ENCODE data around the gene TCF21. TPM values are rescaled to one million over a fixed set of nuclear protein-coding genes. Genes with fewer than 3 reads are reported as not detected.

Gene TCF21
- total RNA-seq, 4 donors from 2014 or later = 0.30 to 0.84 TPM; not detected in 2

DNA sequence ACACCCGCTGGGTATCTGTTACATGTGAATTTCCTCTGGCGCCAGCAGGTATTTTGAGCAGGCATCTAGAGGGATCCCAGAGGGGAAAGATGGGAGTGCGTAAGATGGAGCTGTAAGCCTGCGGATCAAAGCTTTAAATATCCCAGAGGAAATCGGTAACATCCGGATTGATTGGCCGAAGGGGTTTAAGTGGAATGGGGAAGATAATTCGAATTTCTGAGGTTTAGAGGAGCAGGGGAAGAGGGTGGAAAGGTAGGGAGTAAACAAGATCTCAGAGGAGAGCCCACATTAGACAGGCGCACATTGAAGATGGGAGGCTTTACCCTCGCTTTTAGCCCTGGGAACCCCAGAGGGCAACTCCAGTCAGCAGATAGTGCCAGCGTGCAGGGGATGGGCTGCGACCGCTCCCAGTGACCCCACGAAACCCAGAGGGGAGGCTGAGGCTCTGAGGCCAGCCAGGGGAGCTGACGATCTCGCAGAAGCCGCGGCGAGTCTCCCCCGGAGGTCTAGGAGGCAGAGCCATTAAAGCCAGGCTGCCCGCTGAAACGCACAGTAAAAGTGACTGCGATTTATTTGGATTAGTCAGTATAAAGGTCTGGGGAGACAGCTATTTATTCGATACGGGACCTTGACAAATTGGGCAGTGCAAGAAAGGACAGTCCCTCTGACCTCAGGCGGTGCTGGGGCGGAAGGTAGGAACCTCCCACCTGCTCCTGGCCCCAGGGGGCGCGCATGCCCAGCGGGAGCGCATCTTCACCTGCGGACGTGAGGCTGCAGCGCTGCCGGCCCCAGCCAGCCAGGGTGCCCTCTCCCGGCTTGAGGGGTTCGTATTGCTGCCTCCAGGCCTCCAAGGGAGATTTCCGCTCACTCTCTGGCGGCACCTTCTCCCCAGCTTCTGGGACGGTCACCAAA is 34.3 kb upstream of the TCF21 start:
- 14 to 19% methylated on average over 26 to 31 of the region's 40 CpGs for WGBS, 2 donors
- TF ChIP-seq, protein P1, sequence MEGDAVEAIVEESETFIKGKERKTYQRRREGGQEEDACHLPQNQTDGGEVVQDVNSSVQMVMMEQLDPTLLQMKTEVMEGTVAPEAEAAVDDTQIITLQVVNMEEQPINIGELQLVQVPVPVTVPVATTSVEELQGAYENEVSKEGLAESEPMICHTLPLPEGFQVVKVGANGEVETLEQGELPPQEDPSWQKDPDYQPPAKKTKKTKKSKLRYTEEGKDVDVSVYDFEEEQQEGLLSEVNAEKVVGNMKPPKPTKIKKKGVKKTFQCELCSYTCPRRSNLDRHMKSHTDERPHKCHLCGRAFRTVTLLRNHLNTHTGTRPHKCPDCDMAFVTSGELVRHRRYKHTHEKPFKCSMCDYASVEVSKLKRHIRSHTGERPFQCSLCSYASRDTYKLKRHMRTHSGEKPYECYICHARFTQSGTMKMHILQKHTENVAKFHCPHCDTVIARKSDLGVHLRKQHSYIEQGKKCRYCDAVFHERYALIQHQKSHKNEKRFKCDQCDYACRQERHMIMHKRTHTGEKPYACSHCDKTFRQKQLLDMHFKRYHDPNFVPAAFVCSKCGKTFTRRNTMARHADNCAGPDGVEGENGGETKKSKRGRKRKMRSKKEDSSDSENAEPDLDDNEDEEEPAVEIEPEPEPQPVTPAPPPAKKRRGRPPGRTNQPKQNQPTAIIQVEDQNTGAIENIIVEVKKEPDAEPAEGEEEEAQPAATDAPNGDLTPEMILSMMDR (IDR thresholded peaks at IDR 0.05) = no peak
- TF ChIP-seq EP300 (IDR thresholded peaks at IDR 0.05) (no peak), POLR2A (IDR thresholded peaks at IDR 0.05) (no peak)
- H3K9me3 ChIP-seq = peaks cover 0 to 8% (median 0%) of the 10 kb centered on the region in 4 donors
- no peak for DNase-seq (ENCODE audit: low spot score in 2 of 2)
- no peaks in the 10 kb centered on the region for H3K36me3 ChIP-seq
- H3K27ac ChIP-seq = no peak overlapping the region
- H3K27me3 ChIP-seq = peaks cover 0 to 73% of the 10 kb centered on the region in 2 donors
- no peak overlapping the region for H3K4me3 ChIP-seq
- H3K4me1 ChIP-seq = peaks cover 0 to 9% (median 0%) of the 10 kb centered on the region in 4 donors

DNA sequence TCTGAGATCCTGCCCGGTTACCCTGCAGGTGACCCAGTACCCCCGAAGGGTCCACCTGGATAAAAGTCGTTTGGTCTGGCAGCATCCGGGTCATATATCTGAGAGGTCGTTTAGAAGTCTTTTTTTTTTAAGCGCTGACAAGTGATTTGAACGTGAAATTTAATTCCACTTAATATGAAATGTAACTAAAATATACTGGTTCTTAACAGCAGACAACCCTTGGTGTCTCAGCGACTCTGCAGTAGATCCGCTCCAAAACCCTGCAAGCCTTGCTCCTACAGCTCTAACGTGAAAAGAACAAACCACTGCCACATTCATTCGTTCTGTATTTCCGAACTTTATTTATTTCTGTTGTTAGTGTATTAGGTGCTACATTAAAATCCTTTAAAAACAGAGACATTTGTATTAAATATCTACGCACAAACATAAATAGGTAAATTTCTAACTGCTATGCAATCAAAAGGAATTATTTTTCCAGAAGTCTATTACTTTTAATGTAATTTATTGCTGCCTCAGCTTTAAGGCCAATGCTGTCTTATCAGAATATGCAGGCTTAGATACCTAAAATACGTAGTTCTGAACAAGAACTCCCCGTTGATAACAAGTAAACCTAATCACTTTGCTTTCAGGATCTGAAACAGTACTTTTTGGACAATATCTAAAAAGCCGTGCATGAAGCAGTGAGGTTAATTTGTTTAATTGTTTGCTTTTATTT is 33.5 kb upstream of the TCF21 start:
- no peaks in the 10 kb centered on the region for H3K36me3 ChIP-seq
- 14 to 16% methylated on average over 16 of the region's 16 CpGs for WGBS, 2 donors
- H3K4me3 ChIP-seq = no peak overlapping the region
- H3K4me1 ChIP-seq = peaks cover 0 to 9% (median 0%) of the 10 kb centered on the region in 4 donors
- no peak for DNase-seq (ENCODE audit: low spot score in 2 of 2)
- H3K9me3 ChIP-seq = peaks cover 0 to 14% (median 0%) of the 10 kb centered on the region in 4 donors
- peaks cover 0 to 75% of the 10 kb centered on the region in 2 donors for H3K27me3 ChIP-seq
- no peak for TF ChIP-seq EP300 (IDR thresholded peaks at IDR 0.05)
- TF ChIP-seq, protein P1 (IDR thresholded peaks at IDR 0.05) = no peak
- TF ChIP-seq POLR2A (IDR thresholded peaks at IDR 0.05) = no peak
- no peak overlapping the region for H3K27ac ChIP-seq

DNA sequence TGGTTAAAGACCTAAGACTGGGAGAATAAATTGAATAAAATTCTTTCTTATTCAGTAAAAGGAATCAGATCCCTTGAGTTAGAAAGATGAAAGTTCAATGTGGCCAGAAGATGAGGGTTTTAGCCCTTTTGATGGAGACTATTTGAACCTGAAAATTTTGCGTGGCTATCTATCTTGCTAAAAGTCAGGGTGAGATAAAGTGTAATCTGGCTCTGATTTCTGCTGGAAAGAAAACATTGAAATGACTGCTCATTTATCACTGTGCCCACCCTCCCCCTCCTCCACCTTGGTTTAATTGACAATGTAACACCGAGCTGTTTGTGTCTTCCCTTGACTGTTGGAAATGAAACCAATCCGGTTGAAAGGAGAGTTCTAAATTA is 32.9 kb upstream of the TCF21 start:
- H3K9me3 ChIP-seq = peaks cover 0 to 19% (median 0%) of the 10 kb centered on the region in 4 donors
- no peak for DNase-seq (ENCODE audit: low spot score in 2 of 2)
- no peak overlapping the region for H3K4me3 ChIP-seq
- no peak overlapping the region for H3K27ac ChIP-seq
- WGBS, 2 donors = 13 to 19% methylated on average over 3 of the region's 3 CpGs
- peaks cover 0 to 75% of the 10 kb centered on the region in 2 donors for H3K27me3 ChIP-seq
- H3K4me1 ChIP-seq = peaks cover 0 to 9% (median 0%) of the 10 kb centered on the region in 4 donors
- TF ChIP-seq EP300 (IDR thresholded peaks at IDR 0.05) (no peak), POLR2A (IDR thresholded peaks at IDR 0.05) (no peak)
- TF ChIP-seq, protein P1 (IDR thresholded peaks at IDR 0.05) = no peak
- H3K36me3 ChIP-seq = no peaks in the 10 kb centered on the region

DNA sequence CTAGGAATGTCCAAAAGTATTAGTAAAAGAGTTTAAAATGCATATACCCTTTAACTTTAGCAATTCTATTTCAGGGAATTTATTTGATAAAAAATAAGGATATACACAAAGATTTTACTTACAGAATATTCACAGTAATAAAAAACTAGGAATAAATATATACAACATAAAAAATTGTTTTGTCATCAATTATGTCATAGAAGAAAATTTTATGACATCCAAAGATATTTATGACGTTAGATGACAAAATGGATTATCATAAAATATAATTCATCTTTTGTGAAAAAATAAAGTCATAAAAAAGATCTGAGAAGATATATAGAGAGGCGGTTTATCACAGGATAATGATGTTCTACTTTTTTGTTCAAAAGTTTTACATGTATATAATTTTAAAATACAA is 32.0 kb upstream of the TCF21 start:
- TF ChIP-seq, protein P1 (IDR thresholded peaks at IDR 0.05) = no peak
- TF ChIP-seq POLR2A (IDR thresholded peaks at IDR 0.05) (no peak), EP300 (IDR thresholded peaks at IDR 0.05) (no peak)
- Histone ChIP-seq H3K27ac (no peak overlapping the region), H3K9me3 (peaks cover 0 to 28% (median 2%) of the 10 kb centered on the region in 4 donors), H3K36me3 (no peaks in the 10 kb centered on the region), H3K4me3 (no peak overlapping the region), H3K27me3 (peaks cover 0 to 71% of the 10 kb centered on the region in 2 donors), H3K4me1 (peaks cover 0 to 9% (median 0%) of the 10 kb centered on the region in 4 donors)
- WGBS, 2 donors = 79 to 80% methylated on average over 2 of the region's 2 CpGs
- no peak for DNase-seq (ENCODE audit: low spot score in 2 of 2)
